ENCODE measurements around the gene DNAJC12.
"Not testable (repeated sequence)": the region's sequence is repeated elsewhere in the genome, so short reads cannot be mapped to it uniquely, and the experiment has no call there.

Gene DNAJC12

DNA sequence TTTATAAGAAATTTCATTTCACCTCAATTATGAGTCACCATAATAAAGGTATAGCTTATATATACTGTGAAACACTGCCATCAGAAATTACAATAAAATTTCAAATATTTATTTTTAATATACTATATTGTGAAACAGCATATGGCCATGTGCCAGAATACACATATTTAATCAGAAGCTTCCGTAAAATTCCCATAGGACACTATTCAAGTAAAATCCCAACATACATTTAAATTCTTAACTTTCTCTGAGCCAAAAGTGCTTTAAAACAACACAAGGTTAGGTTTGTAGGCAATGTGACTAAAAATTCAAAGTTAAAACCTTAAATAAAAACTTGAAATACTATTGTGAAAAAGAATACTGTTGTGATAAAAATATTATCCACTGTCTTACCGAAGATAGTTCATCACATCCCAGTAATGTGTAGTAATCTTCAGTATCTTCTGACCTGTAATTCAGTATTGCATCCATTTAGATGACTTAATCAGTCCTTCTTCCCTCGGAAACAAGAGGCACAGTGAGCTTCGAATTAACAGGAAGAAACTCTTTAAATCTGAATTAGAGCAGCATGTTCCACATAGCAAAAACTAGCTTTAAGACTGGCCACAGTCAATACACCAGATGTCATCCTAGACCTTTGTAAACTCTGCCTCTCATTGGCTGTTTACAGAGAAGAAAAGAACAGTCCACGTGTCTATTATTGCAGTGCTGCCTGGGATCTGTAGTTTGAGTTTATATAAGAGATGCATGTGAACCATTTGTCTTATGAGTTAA is at the start of gene DNAJC12:
Gene DNAJC12 (minus strand): TSS at position 648 of the 774 bp plus-strand sequence. CDS start 177 bp downstream, at position 471.
- TF ChIP-seq, protein P1, sequence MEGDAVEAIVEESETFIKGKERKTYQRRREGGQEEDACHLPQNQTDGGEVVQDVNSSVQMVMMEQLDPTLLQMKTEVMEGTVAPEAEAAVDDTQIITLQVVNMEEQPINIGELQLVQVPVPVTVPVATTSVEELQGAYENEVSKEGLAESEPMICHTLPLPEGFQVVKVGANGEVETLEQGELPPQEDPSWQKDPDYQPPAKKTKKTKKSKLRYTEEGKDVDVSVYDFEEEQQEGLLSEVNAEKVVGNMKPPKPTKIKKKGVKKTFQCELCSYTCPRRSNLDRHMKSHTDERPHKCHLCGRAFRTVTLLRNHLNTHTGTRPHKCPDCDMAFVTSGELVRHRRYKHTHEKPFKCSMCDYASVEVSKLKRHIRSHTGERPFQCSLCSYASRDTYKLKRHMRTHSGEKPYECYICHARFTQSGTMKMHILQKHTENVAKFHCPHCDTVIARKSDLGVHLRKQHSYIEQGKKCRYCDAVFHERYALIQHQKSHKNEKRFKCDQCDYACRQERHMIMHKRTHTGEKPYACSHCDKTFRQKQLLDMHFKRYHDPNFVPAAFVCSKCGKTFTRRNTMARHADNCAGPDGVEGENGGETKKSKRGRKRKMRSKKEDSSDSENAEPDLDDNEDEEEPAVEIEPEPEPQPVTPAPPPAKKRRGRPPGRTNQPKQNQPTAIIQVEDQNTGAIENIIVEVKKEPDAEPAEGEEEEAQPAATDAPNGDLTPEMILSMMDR (IDR thresholded peaks at IDR 0.05; ENCODE audit: low read depth, low read length) = no peak
- no peak within 1 kb of the TSS for H3K4me3 ChIP-seq (ENCODE audit: low read depth, low read length)

DNA sequence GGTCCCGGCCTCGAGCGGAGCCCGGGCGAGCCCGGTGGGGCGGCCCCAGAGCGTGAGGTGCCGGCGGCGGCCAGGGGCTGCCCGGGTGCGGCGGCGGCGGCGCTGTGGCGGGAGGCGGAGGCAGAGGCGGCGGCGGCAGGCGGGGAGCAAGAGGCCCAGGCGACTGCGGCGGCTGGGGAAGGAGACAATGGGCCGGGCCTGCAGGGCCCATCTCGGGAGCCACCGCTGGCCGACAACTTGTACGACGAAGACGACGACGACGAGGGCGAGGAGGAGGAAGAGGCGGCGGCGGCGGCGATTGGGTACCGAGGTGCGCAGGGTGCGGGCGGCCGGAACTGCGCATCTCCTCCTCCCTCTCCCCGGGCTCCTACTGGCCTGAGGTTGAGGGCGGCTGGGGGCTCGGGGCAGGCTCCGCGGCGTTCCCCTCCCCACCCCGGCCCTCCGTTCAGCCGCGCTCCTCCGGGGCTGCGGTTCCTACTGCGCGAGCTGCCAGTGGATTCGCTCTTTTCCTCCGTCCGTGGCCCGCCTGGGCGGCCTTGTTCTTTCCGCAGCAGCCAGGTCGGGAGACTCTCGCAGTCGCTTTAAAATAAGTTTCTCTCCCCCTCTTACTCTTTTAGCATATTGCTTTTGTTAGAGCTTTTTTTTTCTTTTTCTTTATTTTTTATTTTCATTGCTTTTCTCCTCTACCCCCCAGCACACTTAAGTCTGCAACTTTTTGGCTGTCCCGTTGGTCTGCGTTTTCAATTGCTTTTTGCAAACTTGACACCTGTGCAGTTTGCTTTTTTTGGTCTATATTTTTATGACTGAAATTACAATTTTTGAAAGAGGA is 47.1 kb upstream of the DNAJC12 start:
- TF ChIP-seq, protein P1 (IDR thresholded peaks at IDR 0.05; ENCODE audit: low read depth, low read length) = no peak
- peak overlapping the region; percentile 87 for H3K4me3 ChIP-seq (ENCODE audit: low read depth, low read length)

DNA sequence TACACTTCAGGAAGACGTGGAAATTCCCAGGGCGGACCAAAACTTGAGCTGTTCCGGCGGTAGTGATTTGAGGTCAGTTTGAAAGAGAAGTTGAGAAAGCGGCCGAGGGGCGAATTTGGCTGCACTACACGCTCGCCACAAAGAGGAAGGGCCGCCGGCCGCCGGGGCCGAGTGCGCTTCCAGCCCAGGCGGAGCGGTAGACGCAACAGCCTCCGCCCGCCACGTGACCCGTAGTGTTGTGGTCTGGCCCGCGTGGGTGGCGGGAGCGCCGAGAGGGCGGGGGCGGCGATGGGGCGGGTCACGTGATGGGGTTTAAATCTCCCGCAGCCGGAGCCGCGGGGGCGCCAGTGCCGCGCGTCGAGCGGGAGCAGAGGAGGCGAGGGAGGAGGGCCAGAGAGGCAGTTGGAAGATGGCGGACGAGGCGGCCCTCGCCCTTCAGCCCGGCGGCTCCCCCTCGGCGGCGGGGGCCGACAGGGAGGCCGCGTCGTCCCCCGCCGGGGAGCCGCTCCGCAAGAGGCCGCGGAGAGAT is 46.4 kb upstream of the DNAJC12 start, which contains the start of gene SIRT1:
Gene SIRT1 (plus strand): TSS at position 344 of the 529 bp plus-strand sequence. CDS start 66 bp downstream, at position 410.
- TF ChIP-seq, protein P1 (IDR thresholded peaks at IDR 0.05; ENCODE audit: low read depth, low read length) = no peak
- H3K4me3 ChIP-seq (ENCODE audit: low read depth, low read length) = peak within 1 kb of the TSS; percentile 87

DNA sequence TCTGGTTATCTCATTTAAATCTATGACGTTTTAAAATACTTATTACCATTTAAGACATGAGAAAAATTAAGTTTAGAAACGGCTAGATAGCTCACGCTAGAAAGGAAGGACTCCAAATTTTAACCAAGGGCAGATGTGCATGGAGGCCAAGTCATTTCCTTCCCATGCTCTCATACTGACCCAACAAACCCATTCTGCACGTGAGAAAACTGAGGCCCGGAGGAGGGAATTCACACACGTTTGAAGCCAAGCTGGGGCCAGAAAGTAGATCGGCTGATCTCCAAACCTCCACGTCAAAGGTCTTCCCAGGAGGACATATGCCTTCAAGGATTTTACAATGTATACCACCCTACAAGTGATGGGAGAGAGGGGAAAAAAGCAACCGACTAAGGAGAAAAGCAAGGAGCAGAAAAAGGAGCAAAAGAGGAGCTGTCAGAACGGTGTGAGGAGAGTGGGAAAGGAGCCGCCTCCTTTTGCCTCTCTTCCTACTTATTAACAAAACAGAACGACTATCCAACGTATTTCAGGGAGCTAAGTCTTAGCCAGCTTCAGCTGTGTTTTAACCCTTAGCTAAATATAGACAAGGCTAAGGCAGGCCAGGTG is 45.8 kb upstream of the DNAJC12 start:
- TF ChIP-seq, protein P1 (IDR thresholded peaks at IDR 0.05; ENCODE audit: low read depth, low read length) = no peak
- peak overlapping the region; percentile 87 for H3K4me3 ChIP-seq (ENCODE audit: low read depth, low read length)

DNA sequence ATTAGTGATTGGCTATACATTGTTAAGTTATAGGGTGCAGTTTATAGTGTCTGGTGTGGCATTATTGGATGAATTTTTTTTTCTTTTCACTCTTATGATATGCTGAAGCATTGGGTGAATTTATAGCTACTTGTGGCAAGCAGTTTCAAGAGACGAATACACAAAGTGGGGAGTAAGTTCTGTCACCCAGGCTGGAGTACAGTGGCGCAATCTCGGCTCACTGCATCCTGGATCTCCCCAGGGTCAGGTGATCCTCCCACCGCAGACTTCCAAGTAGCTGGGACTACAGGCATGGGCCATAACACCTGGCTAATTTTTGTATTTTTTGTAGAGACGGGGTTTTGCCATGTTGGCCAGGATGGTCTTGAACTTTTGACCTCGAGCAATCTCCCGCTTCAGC is 40.1 kb upstream of the DNAJC12 start:
- TF ChIP-seq, protein P1 (IDR thresholded peaks at IDR 0.05; ENCODE audit: low read depth, low read length) = no peak

DNA sequence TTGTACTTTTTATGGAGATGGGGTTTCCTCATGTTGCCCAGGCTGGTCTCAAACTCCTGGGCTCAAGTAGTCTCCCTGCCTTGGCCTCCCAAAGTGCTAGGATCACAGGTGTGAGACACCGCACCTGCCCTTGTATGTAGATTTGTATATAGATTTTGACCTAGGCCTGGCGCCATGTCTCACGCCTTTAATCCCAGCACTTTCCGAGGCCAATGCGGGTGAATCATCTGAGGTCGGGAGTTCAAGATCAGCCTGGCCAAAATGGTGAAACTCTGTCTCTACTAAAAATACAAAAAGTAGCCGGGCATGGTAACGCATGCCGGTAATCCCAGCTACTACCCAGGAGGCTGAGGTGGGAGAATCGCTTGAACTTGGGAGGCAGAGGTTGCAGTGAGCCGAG is 39.4 kb upstream of the DNAJC12 start:
- H3K4me3 ChIP-seq (ENCODE audit: low read depth, low read length) = not testable (repeated sequence)

More for the DNA sequence above, 40.1 kb upstream of the DNAJC12 start:
- H3K4me3 ChIP-seq (ENCODE audit: low read depth, low read length) = no peak overlapping the region
